ENCODE results near the gene SHD. TPM values are rescaled to one million over a fixed set of nuclear protein-coding genes. Genes with fewer than 3 reads are reported as not detected.

Gene SHD
- total and polyA plus RNA-seq, 2 of the 8 experiments (the other 6 are each of a cell fraction or from before 2014, with no cell fraction given) = 5.8 to 10.7 TPM

- TF ChIP-seq CHD7 (IDR thresholded peaks at IDR 0.05; ENCODE audit: insufficient replicate concordance, low read length) = no peak
- no peak for TF ChIP-seq BCL11A (IDR thresholded peaks at IDR 0.05; ENCODE audit: low read depth in 2 of 2, low read length in 2 of 2)
- TF ChIP-seq CEBPB (IDR thresholded peaks at IDR 0.05; ENCODE audit: low read depth, low read length) = no peak
- no peak for TF ChIP-seq ASH2L (IDR thresholded peaks at IDR 0.05; ENCODE audit: low read length)
Measured at GRCh38 chr19:4310247-4311121, 31.4 kb downstream of the SHD start (continued).
